Measurements from ENCODE around the gene ANLN.
"Not testable (repeated sequence)": the region's sequence is repeated elsewhere in the genome, so short reads cannot be mapped to it uniquely, and the experiment has no call there.

Gene ANLN

GRCh38 chr7:36389371-36390198 is at the start of gene ANLN:
ANLN (plus strand) TSS chr7:36389862; CDS start chr7:36390027, 165 bp downstream.
- peak; percentile 38 to 96 (median 82) for DNase-seq

GRCh38 chr7:36343548-36343947 is 46.1 kb upstream of the ANLN start:
- no peak for DNase-seq

- DNase-seq: no peak
Measured at GRCh38 chr7:36344622-36345021, 45.0 kb upstream of the ANLN start.

DNA sequence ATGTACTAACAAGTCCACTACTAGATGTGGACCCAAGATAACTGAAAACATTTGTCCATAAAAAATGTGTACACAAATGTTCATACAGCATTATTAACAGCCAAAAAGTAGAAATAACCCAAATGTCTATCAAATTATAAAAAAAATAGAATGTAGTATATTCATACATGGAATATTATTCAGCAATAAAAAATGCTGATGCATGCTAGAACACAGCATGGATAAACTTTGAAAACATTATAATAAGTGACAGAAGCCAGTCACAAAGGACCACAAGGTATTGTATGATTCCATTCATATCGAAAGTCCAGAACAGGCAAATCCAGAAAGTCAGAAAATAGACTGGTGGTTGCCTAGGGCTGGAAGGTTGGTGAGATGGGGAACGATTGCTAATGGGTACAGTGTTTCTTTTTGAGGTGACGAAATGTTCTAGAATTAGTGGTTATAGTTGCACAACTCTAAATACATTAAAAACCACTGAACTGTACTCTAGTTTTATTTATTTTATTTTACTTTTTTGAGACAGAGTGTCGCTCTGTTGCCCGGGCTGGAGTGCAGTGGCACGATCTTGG is 43.3 kb upstream of the ANLN start:
- no peak for DNase-seq

- DNase-seq: no peak
Measured at GRCh38 chr7:36348256-36348655, 41.4 kb upstream of the ANLN start.

DNA sequence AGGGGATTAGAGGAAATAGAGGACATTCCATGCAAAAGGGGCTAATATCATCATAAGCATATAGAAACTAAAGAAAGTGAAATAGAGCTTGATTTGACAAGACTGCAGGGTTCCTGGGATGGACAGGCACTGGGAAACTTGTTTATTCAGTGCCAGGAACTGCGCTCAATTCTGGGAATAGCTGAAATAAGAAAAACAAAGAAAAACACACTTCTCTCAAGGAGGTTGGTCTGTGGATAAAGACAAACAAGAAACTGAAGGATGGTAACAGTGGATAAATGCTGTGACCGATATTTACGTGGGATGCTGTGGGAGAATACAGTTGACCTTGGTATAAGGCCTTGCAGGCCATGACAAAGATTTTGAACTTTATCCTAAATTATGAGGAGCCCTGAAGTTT is 40.9 kb upstream of the ANLN start:
- DNase-seq: no peak

DNA sequence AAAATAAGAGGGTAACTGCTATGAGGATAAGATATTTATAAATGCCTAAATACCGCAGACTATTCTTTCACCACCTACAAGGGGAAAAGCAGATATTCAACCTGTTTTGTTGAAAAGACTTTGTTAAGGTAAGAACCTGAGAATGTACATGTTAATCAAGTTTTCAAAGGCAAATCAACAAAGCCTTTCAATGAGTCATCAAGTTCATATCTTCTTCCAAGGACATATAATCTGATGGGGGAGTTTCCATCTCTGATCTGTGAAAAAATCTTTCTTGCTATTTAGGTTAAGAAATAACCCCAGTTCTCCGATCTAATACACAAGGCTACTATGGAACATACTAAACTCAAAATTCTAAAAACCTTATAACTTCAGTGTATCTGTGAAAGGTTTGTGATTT is 40.0 kb upstream of the ANLN start:
- DNase-seq: no peak

- no peak for DNase-seq
Measured at GRCh38 chr7:36355490-36355889, 34.2 kb upstream of the ANLN start.

- peak in 4 of 51 donors; percentile 3 to 15 (median 11) for DNase-seq
Measured at GRCh38 chr7:36357054-36357453, 32.6 kb upstream of the ANLN start.

- no peak for DNase-seq
Measured at GRCh38 chr7:36358589-36358988, 31.1 kb upstream of the ANLN start.

DNA sequence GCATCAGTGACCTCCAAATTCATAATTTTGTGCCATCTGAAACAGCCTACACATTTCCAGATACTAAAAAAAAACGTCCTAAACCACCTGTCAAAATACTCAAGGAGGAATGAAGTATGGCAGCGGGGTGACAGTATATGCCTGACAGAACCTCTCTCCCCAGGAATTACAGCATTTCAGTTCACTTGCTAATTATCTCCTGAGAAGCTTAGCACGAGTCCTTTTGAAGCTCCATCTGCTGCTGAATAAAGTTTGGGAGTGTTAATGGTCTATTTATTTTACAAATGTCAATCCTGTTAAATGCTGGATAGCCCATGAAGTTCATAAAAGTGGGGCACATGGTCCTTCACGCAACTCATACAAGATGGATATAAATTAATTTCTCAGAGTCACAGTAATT is 29.4 kb upstream of the ANLN start:
- no peak for DNase-seq

DNA sequence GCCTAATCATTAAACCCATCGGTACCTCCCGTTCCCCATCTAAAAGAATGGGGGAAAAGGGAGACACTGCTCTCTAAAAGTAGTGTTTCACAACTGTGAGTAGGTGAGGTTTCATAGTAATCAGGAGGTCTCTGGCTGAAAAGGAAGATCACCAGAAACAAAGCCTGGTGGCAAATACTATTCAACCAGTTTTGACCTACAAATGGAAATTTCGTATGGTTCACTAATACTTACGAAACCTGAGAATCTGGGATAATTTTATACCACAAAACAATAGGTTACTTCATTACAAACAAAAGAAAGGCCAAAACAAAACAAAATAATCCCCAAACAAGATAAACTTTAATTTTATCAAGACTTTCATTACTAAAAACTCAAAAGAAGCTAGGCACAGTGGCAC is 28.4 kb upstream of the ANLN start:
- DNase-seq: no peak

- no peak for DNase-seq
Measured at GRCh38 chr7:36363515-36363914, 26.1 kb upstream of the ANLN start.

DNA sequence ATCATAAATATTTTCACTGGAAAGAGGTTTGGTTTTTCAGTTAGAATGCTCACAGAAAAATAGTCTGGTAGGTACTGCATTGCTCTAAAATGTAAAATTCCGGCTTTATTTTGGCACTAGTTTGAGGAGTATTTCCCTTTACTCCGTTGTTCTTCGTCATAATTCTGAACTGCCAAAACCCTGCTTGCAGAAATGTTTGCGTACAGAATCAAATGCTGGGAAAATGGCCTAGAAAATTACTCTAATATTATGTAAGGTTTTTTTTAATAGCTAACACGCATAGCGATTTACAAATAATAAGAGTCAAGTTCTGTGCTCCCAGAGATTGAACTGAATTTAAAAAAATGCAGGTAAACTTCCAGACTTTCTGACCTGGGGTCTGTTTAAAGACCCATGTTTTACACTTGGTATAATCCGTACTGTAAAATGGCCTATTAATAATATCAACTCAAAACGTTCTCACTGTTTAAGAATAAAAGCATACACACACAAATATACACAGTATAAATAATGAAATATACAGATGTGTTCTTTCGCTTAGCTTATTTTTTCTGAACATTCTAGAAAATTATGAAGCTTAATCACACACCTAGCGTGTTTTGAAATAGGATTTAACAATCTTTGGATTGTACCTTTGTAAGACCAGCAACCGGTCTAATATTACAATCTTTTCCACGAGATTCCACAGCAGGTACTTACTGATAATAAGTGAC is 23.5 kb upstream of the ANLN start:
- no peak for DNase-seq

DNA sequence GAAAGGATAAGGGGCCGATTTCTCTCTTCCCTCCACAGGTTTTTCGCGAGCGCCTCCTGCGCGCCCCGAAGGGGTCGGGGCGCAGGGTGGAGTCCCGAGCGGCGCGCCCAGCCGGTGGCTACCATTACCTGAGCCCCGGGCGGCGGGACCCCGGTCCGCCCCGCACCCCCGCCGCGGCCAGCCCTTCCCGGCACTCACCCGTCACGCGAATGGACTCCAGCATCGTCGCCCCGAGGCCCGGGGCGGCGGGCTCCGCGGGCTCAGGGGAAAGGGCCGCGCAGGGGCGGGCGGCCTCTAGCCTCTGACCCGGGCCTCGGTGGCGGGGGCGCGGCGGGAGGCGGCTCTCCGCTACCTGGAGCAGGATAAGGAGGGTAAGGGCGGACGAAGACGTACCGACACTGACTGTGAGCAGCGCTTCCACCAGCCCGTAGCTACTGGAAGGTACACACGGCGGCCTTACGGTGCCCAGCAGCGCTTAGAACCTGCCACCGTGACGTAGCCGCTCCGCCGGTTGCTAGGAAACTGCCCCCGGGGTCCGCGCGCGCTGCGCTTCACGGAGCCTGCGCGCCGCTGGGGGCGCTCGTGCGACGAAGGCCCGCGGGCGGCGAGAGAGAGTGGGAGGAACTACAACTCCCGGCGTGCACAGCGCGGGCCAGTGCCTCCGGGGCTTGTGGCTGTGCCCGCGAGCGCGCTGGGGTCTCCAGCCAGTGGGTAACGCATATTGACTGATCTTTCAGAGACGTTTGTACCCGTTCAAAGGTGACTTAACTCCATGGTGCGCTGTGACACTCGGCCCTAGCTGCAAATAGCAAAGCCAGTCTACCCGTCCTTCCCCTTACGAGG is 22.7 kb upstream of the ANLN start:
- DNase-seq: peak in 50 of 51 donors; percentile 40 to 93 (median 82)

- no peak for DNase-seq
Measured at GRCh38 chr7:36367561-36368077, 22.0 kb upstream of the ANLN start.

GRCh38 chr7:36368496-36368895 is 21.2 kb upstream of the ANLN start:
- no peak for DNase-seq

DNA sequence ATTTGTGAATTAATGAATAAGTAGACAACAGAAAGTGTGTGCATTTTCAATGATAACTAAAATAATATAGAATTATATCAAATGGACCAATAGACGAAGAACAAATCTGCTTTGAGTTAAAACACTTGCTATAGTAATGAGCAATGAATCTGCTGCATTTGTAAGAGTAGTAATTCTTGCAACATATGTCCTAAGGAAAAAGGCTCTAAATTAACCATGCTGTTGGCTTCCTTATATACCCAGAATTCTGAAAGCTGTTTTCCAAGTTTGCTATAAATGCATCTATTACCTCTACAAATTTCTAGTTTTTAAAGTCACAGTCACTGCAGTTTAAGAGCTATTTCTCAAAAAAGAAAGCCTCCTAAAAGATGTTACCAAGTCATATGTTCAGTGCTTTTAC is 20.5 kb upstream of the ANLN start:
- no peak for DNase-seq

GRCh38 chr7:36370046-36370445 is 19.6 kb upstream of the ANLN start:
- DNase-seq: peak in 4 of 51 donors; percentile 6 to 43 (median 14)

- peak in 1 of 51 donors; percentile 32 for DNase-seq
Measured at GRCh38 chr7:36372156-36372555, 17.5 kb upstream of the ANLN start.

GRCh38 chr7:36378555-36378954 is 11.1 kb upstream of the ANLN start:
- DNase-seq: not testable (repeated sequence)

Data from hypothalamus (tissue), 51 donors.